ENCODE results near the gene PFKFB2.

PFKFB2 gene

GRCh38 chr1:207027206-207027777 lies 25.8 kb upstream of the PFKFB2 start:
- TF ChIP-seq CTCF (IDR thresholded peaks at IDR 0.05; ENCODE audit: insufficient read depth, missing control alignments), result no peak
- no peak for DNase-seq (ENCODE audit: insufficient read length, low spot score)
- no peak for FAIRE-seq

- no peak for FAIRE-seq
- TF ChIP-seq CTCF (IDR thresholded peaks at IDR 0.05; ENCODE audit: insufficient read depth, missing control alignments), result no peak
- no peak for DNase-seq (ENCODE audit: insufficient read length, low spot score)
Observed at GRCh38 chr1:207027921-207028320, 25.2 kb upstream of the PFKFB2 start.

GRCh38 chr1:207028884-207029650 lies 24.0 kb upstream of the PFKFB2 start:
- no peak for DNase-seq (ENCODE audit: insufficient read length, low spot score)
- no peak for TF ChIP-seq CTCF (IDR thresholded peaks at IDR 0.05; ENCODE audit: insufficient read depth, missing control alignments)
- FAIRE-seq, result no peak

- no peak for TF ChIP-seq CTCF (IDR thresholded peaks at IDR 0.05; ENCODE audit: insufficient read depth, missing control alignments)
- FAIRE-seq (no peak), DNase-seq (ENCODE audit: insufficient read length, low spot score) (no peak)
Observed at GRCh38 chr1:207029701-207030521, 23.2 kb upstream of the PFKFB2 start.

- FAIRE-seq, result no peak
- DNase-seq (ENCODE audit: insufficient read length, low spot score), result no peak
- no peak for TF ChIP-seq CTCF (IDR thresholded peaks at IDR 0.05; ENCODE audit: insufficient read depth, missing control alignments)
Observed at GRCh38 chr1:207030522-207031009, 22.5 kb upstream of the PFKFB2 start.

GRCh38 chr1:207031016-207031415 lies 22.1 kb upstream of the PFKFB2 start:
- no peak for FAIRE-seq
- no peak for DNase-seq (ENCODE audit: insufficient read length, low spot score)
- no peak for TF ChIP-seq CTCF (IDR thresholded peaks at IDR 0.05; ENCODE audit: insufficient read depth, missing control alignments)
